GM23248 (cell line): ENCODE measurements around the gene SLC10A4.

Source experiments
- EZH2 ChIP-seq: fragments of 200-600 bp; sonication (generic); IDR thresholded peaks from 2 replicates; pipeline ENCODE4 v1.6.1; 2018; ENCODE audit warnings: antibody characterized with exemption, mild to moderate bottlenecking; ENCODE audit not compliant: insufficient read depth, poor library complexity, severe bottlenecking
- EZH2phosphoT487 ChIP-seq: fragments of 200-600 bp; sonication (generic); IDR thresholded peaks from 2 replicates; pipeline ENCODE4 v1.6.1; 2018; ENCODE audit warnings: antibody characterized with exemption, moderate library complexity, mild to moderate bottlenecking, low read depth; ENCODE audit not compliant: insufficient read depth

DNA sequence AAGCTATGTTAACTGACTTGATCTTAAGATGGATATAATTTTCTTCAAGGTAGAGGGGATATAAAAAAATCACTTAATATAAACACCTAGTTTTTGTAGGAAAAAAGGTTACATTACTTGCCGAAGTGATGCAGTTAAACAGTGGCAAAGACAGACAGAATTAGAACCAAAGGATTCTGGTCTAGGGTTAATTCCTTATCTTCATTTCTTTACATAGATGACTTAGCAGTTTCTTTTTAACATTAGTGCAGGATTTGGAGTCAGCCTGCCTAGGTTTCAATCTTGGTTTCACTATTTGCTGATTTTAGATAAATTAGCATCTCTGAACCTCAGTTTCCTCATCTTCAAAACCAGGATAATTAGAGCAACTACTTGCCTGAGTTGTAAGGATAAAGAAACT is 21.2 kb downstream of the SLC10A4 start:
- TF ChIP-seq EZH2, result no peak
- TF ChIP-seq EZH2phosphoT487, result no peak
